ENCODE measurements around the gene TEX14. TPM values are rescaled to one million over a fixed set of nuclear protein-coding genes. Genes with fewer than 3 reads are reported as not detected.
"Not testable (repeated sequence)": the region's sequence is repeated elsewhere in the genome, so short reads cannot be mapped to it uniquely, and the experiment has no call there.

Gene TEX14
- total and polyA plus RNA-seq, 11 donors: 0.04 to 0.36 (median 0.10) TPM; not detected in 3

- ATAC-seq (no peak), DNase-seq (no peak)
- H3K4me3 ChIP-seq: no peak overlapping the region
- H3K27ac ChIP-seq: no peak overlapping the region
- TF ChIP-seq CTCF (IDR thresholded peaks at IDR 0.05) (no peak), POLR2A (IDR thresholded peaks at IDR 0.05) (no peak)
- intact Hi-C loops (cut with DNase I): loop anchor here in 1 of 10 donors (10.0 kb wide), 1 partner anchor 152 kb away; no protein-coding TSS in a partner anchor
- peaks cover 0 to 3% (median 0%) of the 10 kb centered on the region in 12 donors for H3K4me1 ChIP-seq
- 56 to 65% (median 61%) methylated on average over 4 of the region's 4 CpGs for WGBS, 4 donors
- no peaks in the 10 kb centered on the region for H3K36me3 ChIP-seq
- H3K27me3 ChIP-seq: no peaks in the 10 kb centered on the region
- H3K9me3 ChIP-seq: no peaks in the 10 kb centered on the region
Measured at GRCh38 chr17:58686980-58687379, 4.9 kb downstream of the TEX14 start.

DNA sequence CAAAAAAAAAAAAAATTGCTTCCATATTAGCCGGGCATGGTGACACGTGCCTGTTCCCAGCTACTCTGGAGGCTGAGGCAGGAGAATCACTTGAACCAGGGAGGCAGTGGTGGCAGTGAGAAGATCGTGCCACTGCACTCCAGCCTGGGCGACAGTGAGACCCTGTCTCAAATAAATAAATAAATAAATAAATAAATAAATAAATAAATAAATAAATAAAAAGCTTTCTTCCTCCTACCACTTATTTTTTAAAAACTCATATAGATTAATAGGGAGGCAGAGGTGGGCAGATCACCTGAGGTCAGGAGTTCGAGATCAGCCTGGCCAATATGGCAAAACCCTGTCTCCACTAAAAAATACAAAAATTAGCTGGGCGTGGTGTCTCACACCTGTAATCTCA, 7.4 kb downstream of the TEX14 start:
- H3K4me1 ChIP-seq, H3K9me3 ChIP-seq, H3K4me3 ChIP-seq, H3K27me3 ChIP-seq, H3K36me3 ChIP-seq, DNase-seq, H3K27ac ChIP-seq, ATAC-seq: not testable (repeated sequence)
- intact Hi-C loops (cut with DNase I): loop anchor here in 1 of 10 donors (10.0 kb wide), 1 partner anchor 150 kb away; no protein-coding TSS in a partner anchor
- whole genome bisulfite sequencing, 4 donors: 89 to 94% (median 93%) methylated on average over 6 of the region's 6 CpGs

GRCh38 chr17:58684003-58684402, 7.8 kb downstream of the TEX14 start:
- no peak for DNase-seq
- H3K27me3 ChIP-seq: no peaks in the 10 kb centered on the region
- no peaks in the 10 kb centered on the region for H3K4me1 ChIP-seq
- TF ChIP-seq POLR2A (IDR thresholded peaks at IDR 0.05) (no peak), CTCF (IDR thresholded peaks at IDR 0.05) (no peak)
- intact Hi-C loops (cut with DNase I): loop anchor here in 1 of 10 donors (10.0 kb wide), 1 partner anchor 149 kb away; no protein-coding TSS in a partner anchor
- H3K4me3 ChIP-seq: no peak overlapping the region
- 81 to 94% (median 92%) methylated on average over 10 of the region's 10 CpGs for WGBS, 4 donors
- no peak for ATAC-seq
- no peaks in the 10 kb centered on the region for H3K9me3 ChIP-seq
- H3K36me3 ChIP-seq: no peaks in the 10 kb centered on the region
- H3K27ac ChIP-seq: no peak overlapping the region

GRCh38 chr17:58680038-58680369, 11.8 kb downstream of the TEX14 start:
- DNase-seq (no peak), ATAC-seq (no peak)
- peak overlapping the region in 2 of 12 donors; percentile 4 to 49 for H3K27ac ChIP-seq
- no peaks in the 10 kb centered on the region for H3K9me3 ChIP-seq
- no peaks in the 10 kb centered on the region for H3K36me3 ChIP-seq
- intact Hi-C loops (cut with DNase I): loop anchor here in 1 of 10 donors (10.0 kb wide), 1 partner anchor 145 kb away; no protein-coding TSS in a partner anchor
- TF ChIP-seq POLR2A (IDR thresholded peaks at IDR 0.05) (no peak), CTCF (IDR thresholded peaks at IDR 0.05) (no peak)
- no peaks in the 10 kb centered on the region for H3K4me1 ChIP-seq
- WGBS, 4 donors: 60 to 75% (median 63%) methylated on average over 6 of the region's 6 CpGs
- H3K4me3 ChIP-seq: peak overlapping the region in 4 of 12 donors; percentile 10 to 26 (median 20)
- H3K27me3 ChIP-seq: no peaks in the 10 kb centered on the region

All from heart left ventricle (tissue), 16 donors.